Measurements from ENCODE around the gene KRT72.

- TF ChIP-seq EP300 (conservative IDR thresholded peaks at IDR 0.05; ENCODE audit: poor library complexity, severe bottlenecking) (no peak), EZH2 (IDR thresholded peaks at IDR 0.05; ENCODE audit: borderline replicate concordance, insufficient read depth, low read length, poor library complexity, severe bottlenecking) (no peak), CTCF (IDR thresholded peaks at IDR 0.05; ENCODE audit: poor library complexity, severe bottlenecking) (no peak), SMC3 (conservative IDR thresholded peaks at IDR 0.05; ENCODE audit: poor library complexity) (no peak)
Observed at GRCh38 chr12:52613384-52614030, 12.2 kb upstream of the KRT72 start.
